Measurements from ENCODE around the gene SIGLEC6. TPM values are rescaled to one million over a fixed set of nuclear protein-coding genes. Genes with fewer than 3 reads are reported as not detected.

SIGLEC6 gene
- total and polyA plus RNA-seq, 3 experiments from 2014 or later: not detected

DNA sequence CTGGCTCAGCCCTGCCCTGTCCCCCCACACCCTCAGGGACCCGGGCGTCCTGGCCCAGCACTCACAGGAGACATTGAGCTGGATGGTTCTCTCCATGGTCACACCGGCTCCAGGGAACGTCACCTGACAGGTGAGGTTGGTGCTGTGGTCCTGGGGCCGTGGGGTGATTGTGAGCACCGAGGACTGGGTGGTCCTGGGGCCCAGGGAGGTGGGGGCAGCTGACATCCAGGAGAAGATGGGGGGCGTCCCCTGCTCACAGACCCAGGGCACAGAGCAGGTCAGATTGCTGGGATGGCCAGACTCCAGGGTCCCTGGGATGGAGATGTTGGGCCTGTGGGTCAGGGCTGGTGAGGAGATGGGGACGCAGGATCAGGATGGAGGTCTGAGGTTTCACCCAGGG is 854 bp downstream of the SIGLEC6 start:
- Mint-ChIP-seq H3K4me3 (no peak overlapping the region), H3K36me3 (no peaks in the 10 kb centered on the region), H3K4me1 (no peaks in the 10 kb centered on the region), H3K27ac (no peak overlapping the region), H3K27me3 (peaks cover 20 to 72% of the 10 kb centered on the region in 2 donors), H3K9me3 (peaks cover 0 to 8% (median 4%) of the 10 kb centered on the region in 5 donors)
- no peaks in the 10 kb centered on the region for H3K9me3 ChIP-seq (ENCODE audit: low read length)
- H3K27me3 ChIP-seq (ENCODE audit: insufficient read depth, low read length, poor library complexity, severe bottlenecking): no peaks in the 10 kb centered on the region
- ChIA-PET CTCF (no interaction called here), POLR2A (no interaction called here)
- H3K27ac ChIP-seq (ENCODE audit: low read depth, low read length): no peak overlapping the region
- DNase-seq: no peak
- H3K36me3 ChIP-seq (ENCODE audit: insufficient read depth, low read length): no peaks in the 10 kb centered on the region
- H3K4me1 ChIP-seq (ENCODE audit: insufficient read depth, low read length): no peaks in the 10 kb centered on the region
- no peak overlapping the region for H3K4me3 ChIP-seq (ENCODE audit: low read length)

DNA sequence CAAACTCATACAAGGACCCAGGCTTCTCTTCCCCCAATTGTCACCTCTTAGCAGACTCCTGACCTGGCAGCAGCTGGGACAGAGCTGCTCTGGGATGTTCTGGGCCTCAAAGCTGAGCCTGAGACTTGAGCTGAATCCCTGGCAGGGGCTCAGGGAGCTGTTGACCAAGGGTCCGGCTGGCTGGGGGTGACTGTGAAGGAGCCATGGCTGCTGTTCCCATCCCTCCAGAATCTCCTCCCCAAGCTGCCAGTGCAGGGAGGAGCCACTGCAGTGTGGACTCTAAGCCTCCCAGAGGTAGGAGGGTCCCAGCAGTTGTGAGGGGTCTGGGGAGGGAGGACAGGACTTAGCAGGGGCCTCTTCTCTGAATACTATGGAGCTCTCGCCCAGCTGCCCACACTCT is 2.2 kb downstream of the SIGLEC6 start:
- POLR2A ChIA-PET: no interaction called here
- no peak for DNase-seq
- CTCF ChIA-PET: no interaction called here
- Histone ChIP-seq H3K9me3 (ENCODE audit: low read length) (no peaks in the 10 kb centered on the region), H3K27me3 (ENCODE audit: insufficient read depth, low read length, poor library complexity, severe bottlenecking) (no peaks in the 10 kb centered on the region), H3K4me1 (ENCODE audit: insufficient read depth, low read length) (no peaks in the 10 kb centered on the region), H3K36me3 (ENCODE audit: insufficient read depth, low read length) (no peaks in the 10 kb centered on the region), H3K4me3 (ENCODE audit: low read length) (no peak overlapping the region), H3K27ac (ENCODE audit: low read depth, low read length) (no peak overlapping the region)
- Mint-ChIP-seq H3K27me3 (peaks cover 17 to 63% of the 10 kb centered on the region in 2 donors), H3K4me3 (no peak overlapping the region), H3K36me3 (no peaks in the 10 kb centered on the region), H3K9me3 (peaks cover 0 to 2% (median 0%) of the 10 kb centered on the region in 5 donors), H3K27ac (peak overlapping the region in 1 of 8 donors; percentile 36), H3K4me1 (no peaks in the 10 kb centered on the region)

DNA sequence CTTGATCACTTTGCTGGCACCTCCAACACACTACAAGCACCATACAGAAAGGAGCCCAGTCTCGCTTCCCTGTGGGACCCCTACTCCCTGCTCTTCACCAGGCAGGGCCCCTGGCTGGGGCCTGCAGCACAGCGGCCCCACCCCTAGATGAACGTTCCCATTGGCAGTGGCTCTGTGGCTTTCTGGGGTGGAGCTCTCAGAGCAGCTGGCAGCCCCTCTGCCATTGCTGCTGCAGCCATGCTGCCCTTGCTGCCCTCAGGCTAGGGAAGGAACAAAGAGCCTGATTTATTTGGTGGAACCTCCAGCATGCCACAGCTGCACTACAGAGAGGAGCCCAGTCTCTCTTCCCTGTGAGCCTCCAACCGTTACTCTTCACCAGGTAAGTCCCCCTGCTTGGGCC is 5.8 kb downstream of the SIGLEC6 start:
- Mint-ChIP-seq H3K36me3 (no peaks in the 10 kb centered on the region), H3K4me3 (no peak overlapping the region), H3K9me3 (peaks cover 0 to 2% (median 0%) of the 10 kb centered on the region in 5 donors), H3K27me3 (peaks cover 20 to 59% of the 10 kb centered on the region in 2 donors), H3K27ac (no peak overlapping the region), H3K4me1 (no peaks in the 10 kb centered on the region)
- no peaks in the 10 kb centered on the region for H3K27me3 ChIP-seq (ENCODE audit: insufficient read depth, low read length, poor library complexity, severe bottlenecking)
- POLR2A ChIA-PET: no interaction called here
- H3K4me1 ChIP-seq (ENCODE audit: insufficient read depth, low read length): no peaks in the 10 kb centered on the region
- DNase-seq: no peak
- H3K4me3 ChIP-seq (ENCODE audit: low read length): no peak overlapping the region
- no peaks in the 10 kb centered on the region for H3K36me3 ChIP-seq (ENCODE audit: insufficient read depth, low read length)
- H3K27ac ChIP-seq (ENCODE audit: low read depth, low read length): no peak overlapping the region
- CTCF ChIA-PET: no interaction called here
- no peaks in the 10 kb centered on the region for H3K9me3 ChIP-seq (ENCODE audit: low read length)

DNA sequence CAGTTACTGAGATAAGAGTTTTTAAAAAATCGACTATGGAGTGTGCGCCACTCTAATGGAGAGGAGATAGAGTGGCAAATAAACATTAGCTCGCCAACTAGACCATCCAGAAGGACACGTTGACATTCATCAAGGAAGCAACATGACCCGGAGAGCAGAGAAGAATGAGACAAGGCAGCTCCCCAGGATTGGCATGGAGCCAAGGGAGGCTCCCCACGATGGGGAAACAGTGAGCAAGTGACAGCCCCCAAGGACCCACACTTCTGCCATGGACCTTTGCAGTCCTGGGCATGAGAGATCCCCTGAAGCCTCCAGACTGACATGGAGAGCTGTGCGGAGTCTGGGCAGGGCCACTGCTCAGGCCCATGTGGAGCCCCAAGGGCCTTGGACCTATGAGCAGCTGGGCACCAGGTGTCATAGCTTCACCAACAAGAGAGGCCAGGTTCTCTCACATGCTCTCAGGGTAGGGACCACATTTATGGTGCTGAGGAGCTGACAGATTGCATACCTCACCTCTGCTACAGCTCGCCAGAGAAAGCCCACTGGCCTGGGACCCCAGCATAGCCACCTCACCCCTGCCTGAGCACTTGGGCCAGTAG is 6.7 kb downstream of the SIGLEC6 start:
- CTCF ChIA-PET: no interaction called here
- H3K27ac ChIP-seq (ENCODE audit: low read depth, low read length): no peak overlapping the region
- H3K27ac Mint-ChIP-seq: no peak overlapping the region
- H3K4me1 ChIP-seq (ENCODE audit: insufficient read depth, low read length): no peaks in the 10 kb centered on the region
- H3K36me3 Mint-ChIP-seq: no peaks in the 10 kb centered on the region
- POLR2A ChIA-PET: no interaction called here
- no peaks in the 10 kb centered on the region for H3K9me3 ChIP-seq (ENCODE audit: low read length)
- no peak for DNase-seq
- H3K9me3 Mint-ChIP-seq: no peaks in the 10 kb centered on the region
- peaks cover 23 to 50% of the 10 kb centered on the region in 2 donors for H3K27me3 Mint-ChIP-seq
- H3K36me3 ChIP-seq (ENCODE audit: insufficient read depth, low read length): no peaks in the 10 kb centered on the region
- no peaks in the 10 kb centered on the region for H3K4me1 Mint-ChIP-seq
- no peaks in the 10 kb centered on the region for H3K27me3 ChIP-seq (ENCODE audit: insufficient read depth, low read length, poor library complexity, severe bottlenecking)
- no peak overlapping the region for H3K4me3 ChIP-seq (ENCODE audit: low read length)
- no peak overlapping the region for H3K4me3 Mint-ChIP-seq

DNA sequence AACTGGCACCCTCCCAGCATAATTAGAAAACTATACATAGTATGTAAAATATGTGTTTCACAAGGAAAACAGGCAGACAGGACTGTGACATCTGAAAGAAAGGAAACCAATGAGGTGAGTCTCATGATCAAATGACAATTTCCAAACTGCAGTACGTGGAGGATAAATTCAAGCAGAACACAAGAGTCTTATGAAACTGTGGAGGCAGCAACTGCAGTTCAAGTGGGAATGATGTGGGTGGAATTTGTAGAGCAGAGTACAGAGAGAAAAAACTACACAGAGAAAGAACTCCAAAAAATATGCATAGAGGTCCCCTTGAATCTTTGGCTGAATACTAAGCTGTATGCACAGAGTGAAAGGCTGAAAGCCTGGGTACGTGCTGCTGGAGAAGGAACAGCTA is 9.7 kb downstream of the SIGLEC6 start:
- H3K27ac ChIP-seq (ENCODE audit: low read depth, low read length): no peak overlapping the region
- CTCF ChIA-PET: interaction anchor here (1.3 kb wide), 1 partner anchor 19 kb away, joined by 3 read pairs; no protein-coding TSS in a partner anchor
- peaks cover 0 to 3% (median 1%) of the 10 kb centered on the region in 3 donors for H3K36me3 Mint-ChIP-seq
- H3K36me3 ChIP-seq (ENCODE audit: insufficient read depth, low read length): no peaks in the 10 kb centered on the region
- no peak overlapping the region for H3K4me3 Mint-ChIP-seq
- no peak for DNase-seq
- no peaks in the 10 kb centered on the region for H3K9me3 ChIP-seq (ENCODE audit: low read length)
- H3K9me3 Mint-ChIP-seq: no peaks in the 10 kb centered on the region
- no peaks in the 10 kb centered on the region for H3K4me1 Mint-ChIP-seq
- POLR2A ChIA-PET: no interaction called here
- H3K4me1 ChIP-seq (ENCODE audit: insufficient read depth, low read length): no peaks in the 10 kb centered on the region
- H3K27me3 Mint-ChIP-seq: peaks cover 13 to 54% of the 10 kb centered on the region in 2 donors
- no peak overlapping the region for H3K4me3 ChIP-seq (ENCODE audit: low read length)
- no peaks in the 10 kb centered on the region for H3K27me3 ChIP-seq (ENCODE audit: insufficient read depth, low read length, poor library complexity, severe bottlenecking)
- no peak overlapping the region for H3K27ac Mint-ChIP-seq

DNA sequence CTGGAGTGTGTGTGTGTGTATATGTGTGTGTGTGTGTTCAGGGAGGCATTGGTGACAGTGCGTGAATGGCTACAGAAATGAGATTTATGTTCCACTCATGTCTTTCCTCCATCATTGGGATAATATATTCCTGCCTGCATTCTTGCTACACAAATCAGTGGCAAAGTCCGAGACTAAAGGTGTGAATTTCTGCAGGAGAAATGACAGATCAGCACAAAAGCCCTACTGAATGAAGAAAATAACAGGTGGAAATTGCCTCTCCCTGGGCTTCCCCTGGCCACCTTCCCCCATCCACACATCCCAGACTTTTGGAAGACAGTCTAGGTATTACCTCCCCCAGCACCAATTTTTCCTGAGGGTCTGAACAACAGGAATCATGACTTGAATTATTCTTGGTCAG is 10.1 kb downstream of the SIGLEC6 start:
- H3K4me3 ChIP-seq (ENCODE audit: low read length): no peak overlapping the region
- H3K27ac ChIP-seq (ENCODE audit: low read depth, low read length): no peak overlapping the region
- Mint-ChIP-seq H3K4me3 (no peak overlapping the region), H3K27me3 (peaks cover 16 to 56% of the 10 kb centered on the region in 2 donors), H3K4me1 (no peaks in the 10 kb centered on the region), H3K9me3 (no peaks in the 10 kb centered on the region), H3K27ac (no peak overlapping the region), H3K36me3 (peaks cover 0 to 3% (median 1%) of the 10 kb centered on the region in 3 donors)
- H3K36me3 ChIP-seq (ENCODE audit: insufficient read depth, low read length): no peaks in the 10 kb centered on the region
- H3K27me3 ChIP-seq (ENCODE audit: insufficient read depth, low read length, poor library complexity, severe bottlenecking): no peaks in the 10 kb centered on the region
- H3K4me1 ChIP-seq (ENCODE audit: insufficient read depth, low read length): no peaks in the 10 kb centered on the region
- ChIA-PET CTCF (interaction anchor here (1.3 kb wide), 1 partner anchor 19 kb away, joined by 3 read pairs; no protein-coding TSS in a partner anchor), POLR2A (no interaction called here)
- no peaks in the 10 kb centered on the region for H3K9me3 ChIP-seq (ENCODE audit: low read length)
- DNase-seq: no peak

DNA sequence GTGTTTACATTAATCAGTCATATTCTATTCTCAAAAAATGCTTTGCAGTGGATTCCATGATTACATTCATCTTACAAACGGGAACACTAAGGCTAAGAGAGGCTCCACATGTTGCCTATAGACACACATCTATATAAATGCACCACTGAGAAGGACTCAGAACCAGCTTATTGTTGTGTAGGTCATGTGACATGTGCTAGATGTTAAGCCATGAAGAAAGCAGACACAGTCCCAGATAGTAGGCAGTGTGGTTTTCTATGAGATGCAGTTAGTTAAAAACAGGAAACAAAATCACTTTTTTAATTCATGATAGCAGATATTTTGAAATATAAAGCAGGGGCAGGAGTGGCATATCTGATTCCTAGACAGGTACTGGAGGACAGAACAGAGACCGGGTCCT is 10.7 kb downstream of the SIGLEC6 start:
- no peaks in the 10 kb centered on the region for H3K4me1 ChIP-seq (ENCODE audit: insufficient read depth, low read length)
- DNase-seq: no peak
- H3K4me3 ChIP-seq (ENCODE audit: low read length): no peak overlapping the region
- no peak overlapping the region for H3K4me3 Mint-ChIP-seq
- POLR2A ChIA-PET: interaction anchor here (0.5 kb wide), 1 partner anchor 55 kb away, joined by 3 read pairs; no protein-coding TSS in a partner anchor
- H3K36me3 ChIP-seq (ENCODE audit: insufficient read depth, low read length): no peaks in the 10 kb centered on the region
- CTCF ChIA-PET: no interaction called here
- no peaks in the 10 kb centered on the region for H3K4me1 Mint-ChIP-seq
- no peaks in the 10 kb centered on the region for H3K27me3 ChIP-seq (ENCODE audit: insufficient read depth, low read length, poor library complexity, severe bottlenecking)
- no peak overlapping the region for H3K27ac Mint-ChIP-seq
- no peak overlapping the region for H3K27ac ChIP-seq (ENCODE audit: low read depth, low read length)
- no peaks in the 10 kb centered on the region for H3K9me3 Mint-ChIP-seq
- peaks cover 0 to 3% (median 1%) of the 10 kb centered on the region in 3 donors for H3K36me3 Mint-ChIP-seq
- H3K9me3 ChIP-seq (ENCODE audit: low read length): no peaks in the 10 kb centered on the region
- peaks cover 16 to 60% of the 10 kb centered on the region in 2 donors for H3K27me3 Mint-ChIP-seq

DNA sequence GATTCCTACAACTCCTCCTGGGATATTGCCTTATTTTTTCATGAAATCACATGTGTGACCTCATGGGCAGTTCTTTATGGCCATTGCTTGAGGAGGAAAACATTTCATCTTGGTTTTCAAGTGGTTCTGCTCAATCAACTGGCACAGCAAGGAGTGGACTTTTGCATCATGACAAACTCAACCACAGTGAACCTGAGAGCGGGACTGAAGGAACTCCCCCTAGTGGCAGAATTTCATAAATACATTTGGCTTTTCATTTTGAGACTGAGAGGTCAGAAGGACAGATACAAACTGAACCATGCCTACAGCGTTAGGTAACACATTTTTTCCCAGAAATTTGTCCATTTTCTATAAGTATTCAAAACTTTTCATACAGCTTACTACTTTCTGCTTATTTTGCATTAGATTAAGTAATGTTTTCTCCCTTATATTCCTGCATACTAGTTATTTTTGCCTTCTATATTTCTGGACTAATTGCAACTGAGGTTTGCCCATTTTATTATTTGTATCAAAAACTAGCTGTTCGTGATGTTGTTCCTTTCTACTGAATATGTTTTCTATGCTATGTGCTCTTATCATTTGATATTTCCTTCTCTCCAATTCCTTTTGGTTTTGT is 16.5 kb downstream of the SIGLEC6 start:
- no peaks in the 10 kb centered on the region for H3K9me3 Mint-ChIP-seq
- no peak overlapping the region for H3K27ac ChIP-seq (ENCODE audit: low read depth, low read length)
- H3K9me3 ChIP-seq (ENCODE audit: low read length): no peaks in the 10 kb centered on the region
- POLR2A ChIA-PET: no interaction called here
- DNase-seq: peak in 2 of 5 donors; percentile 21 to 33
- no peak overlapping the region for H3K27ac Mint-ChIP-seq
- H3K36me3 ChIP-seq (ENCODE audit: insufficient read depth, low read length): no peaks in the 10 kb centered on the region
- no peak overlapping the region for H3K4me3 Mint-ChIP-seq
- H3K36me3 Mint-ChIP-seq: peaks cover 0 to 3% (median 1%) of the 10 kb centered on the region in 3 donors
- no peak overlapping the region for H3K4me3 ChIP-seq (ENCODE audit: low read length)
- no peaks in the 10 kb centered on the region for H3K27me3 ChIP-seq (ENCODE audit: insufficient read depth, low read length, poor library complexity, severe bottlenecking)
- H3K4me1 ChIP-seq (ENCODE audit: insufficient read depth, low read length): no peaks in the 10 kb centered on the region
- no peaks in the 10 kb centered on the region for H3K4me1 Mint-ChIP-seq
- CTCF ChIA-PET: interaction anchor here (1.0 to 4.0 kb wide), 7 partner anchors 8 to 177 kb away, joined by 3 to 26 read pairs (median 3); no protein-coding TSS in a partner anchor
- H3K27me3 Mint-ChIP-seq: peaks cover 25 to 71% of the 10 kb centered on the region in 2 donors

Measured in CD8-positive, alpha-beta memory T cell (primary cell).